ENCODE data around the gene TAGLN. TPM values are rescaled to one million over a fixed set of nuclear protein-coding genes. Genes with fewer than 3 reads are reported as not detected.
A peak's percentile ranks its signal among the peaks of the same experiment; 100 is the strongest.

TAGLN gene
- total and polyA plus RNA-seq, 2 experiments from 2014 or later, result 82.5 to 1,052 TPM

DNA sequence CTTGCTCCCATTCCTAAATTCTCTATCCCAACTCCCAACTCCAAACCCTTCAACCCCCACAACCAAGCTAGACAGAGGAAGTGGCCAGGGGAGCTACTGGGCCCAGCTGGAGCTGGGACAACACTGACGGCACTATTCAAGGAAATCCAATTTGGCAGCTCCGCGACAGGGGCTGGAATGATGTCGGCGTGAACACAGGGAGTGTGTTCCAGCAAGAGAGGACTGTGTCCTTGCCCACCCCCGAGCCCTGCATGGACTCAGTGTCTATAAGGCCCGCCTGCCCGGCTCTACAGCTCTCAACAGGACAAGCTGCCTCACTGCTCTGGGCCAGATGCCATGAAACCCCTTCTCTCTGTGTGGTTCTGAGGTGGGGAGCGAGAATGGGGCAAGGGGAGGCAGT is 21.4 kb downstream of the TAGLN start:
- Histone ChIP-seq H3K9me3 (ENCODE audit: low read depth) (no peaks in the 10 kb centered on the region), H3K4me1 (ENCODE audit: low read depth) (peaks cover 27% of the 10 kb centered on the region), H3K4me3 (no peak overlapping the region), H3K27me3 (no peaks in the 10 kb centered on the region), H3K27ac (peak overlapping the region; percentile 94), H3K36me3 (peaks cover 8% of the 10 kb centered on the region)
- no peak for TF ChIP-seq CTCF (IDR thresholded peaks at IDR 0.05; ENCODE audit: low read depth, low read length)
- DNase-seq (ENCODE audit: low read depth in 1 of 2, low spot score in 1 of 2), result peak in 1 of 2 donors; percentile 73

DNA sequence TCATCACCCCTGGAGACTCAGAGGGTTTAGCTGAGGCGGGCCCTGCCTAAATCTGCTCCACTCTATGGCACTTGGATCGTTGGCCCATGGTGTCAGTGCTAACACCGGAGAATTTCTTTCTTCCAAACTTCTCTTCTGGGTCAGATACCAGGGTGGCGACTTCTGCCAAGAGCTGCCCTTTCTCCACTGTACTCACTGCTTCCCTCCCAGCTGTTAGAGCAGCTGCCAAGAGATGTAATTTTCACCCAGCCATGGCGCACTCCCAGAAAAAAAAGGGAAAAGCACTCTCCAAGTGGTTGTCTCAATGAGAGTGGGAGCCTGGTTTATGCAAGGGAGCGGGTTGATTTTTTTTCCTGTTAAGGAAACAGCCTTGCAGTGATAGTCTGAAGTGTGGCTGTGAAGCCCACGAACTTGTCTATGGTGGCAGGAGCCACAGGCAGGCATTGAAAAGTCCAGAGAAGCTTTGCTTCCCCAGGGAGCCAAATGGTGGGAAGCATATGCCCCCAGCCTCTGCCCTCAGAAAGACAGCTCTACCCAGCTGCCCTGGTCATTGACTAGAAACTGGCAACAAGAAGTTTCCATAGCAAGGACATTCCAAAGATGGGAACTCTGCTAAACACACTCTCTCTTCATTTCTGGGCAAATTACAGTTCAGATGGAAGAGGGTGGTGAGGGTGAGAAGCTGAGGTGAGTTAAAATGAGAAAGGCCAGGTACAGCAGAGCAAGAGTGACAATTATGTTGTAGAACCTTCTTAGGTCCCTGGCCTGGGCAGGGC is 22.0 kb downstream of the TAGLN start:
- no peak for TF ChIP-seq CTCF (IDR thresholded peaks at IDR 0.05; ENCODE audit: low read depth, low read length)
- Histone ChIP-seq H3K27ac (peak overlapping the region; percentile 94), H3K4me1 (ENCODE audit: low read depth) (peaks cover 27% of the 10 kb centered on the region), H3K9me3 (ENCODE audit: low read depth) (no peaks in the 10 kb centered on the region), H3K27me3 (no peaks in the 10 kb centered on the region), H3K36me3 (peaks cover 5% of the 10 kb centered on the region), H3K4me3 (no peak overlapping the region)
- DNase-seq (ENCODE audit: low read depth in 1 of 2, low spot score in 1 of 2), result peak; percentile 51 to 84

DNA sequence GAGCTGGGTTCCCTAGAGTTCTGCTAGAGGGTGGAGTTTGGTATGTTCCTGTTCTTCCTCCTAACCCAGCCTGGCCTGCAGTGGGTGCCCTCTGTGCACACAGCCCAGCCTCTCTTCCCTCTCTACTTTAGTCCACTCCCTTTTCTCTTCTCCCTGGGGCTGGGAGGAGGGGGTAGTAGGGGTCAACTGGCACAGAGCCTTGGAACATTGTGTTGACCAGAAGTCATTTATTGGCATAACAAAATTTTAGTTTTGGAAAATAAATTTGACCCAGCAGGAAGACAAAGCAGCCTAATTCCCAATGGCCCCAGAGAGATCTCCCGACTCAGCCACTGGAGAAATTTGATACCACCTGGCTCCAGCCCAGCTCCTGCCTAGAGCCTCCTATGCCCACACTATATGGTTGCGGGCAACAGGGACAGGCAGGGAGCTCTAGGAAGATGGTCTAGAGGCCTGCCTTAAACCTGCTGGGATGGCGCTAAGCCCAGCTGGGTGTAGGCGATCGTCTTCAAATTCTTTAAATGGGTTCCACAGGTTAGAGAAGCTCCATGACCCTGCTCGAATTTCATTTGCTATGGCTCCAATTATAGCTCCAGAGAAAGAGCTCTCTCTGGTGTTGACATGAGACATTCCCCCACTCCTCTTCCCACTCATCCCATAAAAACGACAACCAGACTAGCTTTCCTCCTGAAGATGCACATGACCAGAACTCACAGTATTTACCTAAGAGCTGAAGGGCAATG is 22.8 kb downstream of the TAGLN start:
- peak; percentile 61 to 85 for DNase-seq (ENCODE audit: low read depth in 1 of 2, low spot score in 1 of 2)
- H3K9me3 ChIP-seq (ENCODE audit: low read depth), result no peaks in the 10 kb centered on the region
- H3K27me3 ChIP-seq, result no peaks in the 10 kb centered on the region
- H3K36me3 ChIP-seq, result peaks cover 6% of the 10 kb centered on the region
- H3K4me1 ChIP-seq (ENCODE audit: low read depth), result peaks cover 27% of the 10 kb centered on the region
- H3K4me3 ChIP-seq, result no peak overlapping the region
- peak overlapping the region; percentile 94 for H3K27ac ChIP-seq
- no peak for TF ChIP-seq CTCF (IDR thresholded peaks at IDR 0.05; ENCODE audit: low read depth, low read length)

DNA sequence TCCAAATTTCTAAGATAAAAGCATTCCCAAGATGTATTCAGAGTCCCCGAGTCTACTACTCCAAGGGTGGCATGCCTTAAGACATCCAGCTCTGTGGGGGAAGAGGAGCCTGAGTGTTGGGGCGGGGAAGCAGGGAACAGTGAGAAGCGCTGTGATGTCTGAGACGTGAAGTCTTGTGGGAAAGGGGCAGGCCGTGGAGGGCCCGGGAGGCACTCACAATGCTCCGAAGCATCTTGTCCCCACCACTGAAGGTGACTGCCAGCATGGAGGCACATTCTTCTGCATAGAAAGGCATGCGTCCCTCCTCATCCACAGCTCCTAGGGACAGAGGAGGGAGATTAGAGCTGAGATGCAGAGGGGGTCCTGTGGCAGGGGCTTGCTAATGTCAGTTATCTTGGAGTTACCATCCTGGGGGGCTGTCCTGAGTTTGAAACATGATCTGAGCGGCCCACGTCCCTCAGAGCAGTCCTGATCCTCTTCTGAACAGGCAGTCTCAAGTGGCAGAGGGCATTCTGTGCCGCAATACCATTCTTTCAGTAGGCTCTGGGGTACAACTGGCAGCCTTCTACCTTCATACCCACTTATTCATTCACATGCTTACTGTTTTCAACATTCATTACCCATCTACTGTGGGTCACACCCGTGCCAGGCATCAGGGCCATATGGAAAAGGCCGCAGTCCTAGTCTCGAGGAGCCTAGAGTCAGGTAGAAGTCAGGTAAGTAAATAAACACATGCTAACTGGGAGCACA is 24.0 kb downstream of the TAGLN start:
- H3K27ac ChIP-seq, result peak overlapping the region; percentile 94
- H3K4me1 ChIP-seq (ENCODE audit: low read depth), result peaks cover 27% of the 10 kb centered on the region
- no peaks in the 10 kb centered on the region for H3K27me3 ChIP-seq
- H3K9me3 ChIP-seq (ENCODE audit: low read depth), result no peaks in the 10 kb centered on the region
- peaks cover 9% of the 10 kb centered on the region for H3K36me3 ChIP-seq
- no peak overlapping the region for H3K4me3 ChIP-seq
- DNase-seq (ENCODE audit: low read depth in 1 of 2, low spot score in 1 of 2), result no peak
- no peak for TF ChIP-seq CTCF (IDR thresholded peaks at IDR 0.05; ENCODE audit: low read depth, low read length)
